COLO668 (cell line): Measurements from ENCODE around the gene RUNX3.

Source experiments
- DNase-seq: peaks from one replicate; lab custom pipeline; 2025; ENCODE audit not compliant: unreplicated experiment; lab: John Stamatoyannopoulos, UW

RUNX3 gene

DNA sequence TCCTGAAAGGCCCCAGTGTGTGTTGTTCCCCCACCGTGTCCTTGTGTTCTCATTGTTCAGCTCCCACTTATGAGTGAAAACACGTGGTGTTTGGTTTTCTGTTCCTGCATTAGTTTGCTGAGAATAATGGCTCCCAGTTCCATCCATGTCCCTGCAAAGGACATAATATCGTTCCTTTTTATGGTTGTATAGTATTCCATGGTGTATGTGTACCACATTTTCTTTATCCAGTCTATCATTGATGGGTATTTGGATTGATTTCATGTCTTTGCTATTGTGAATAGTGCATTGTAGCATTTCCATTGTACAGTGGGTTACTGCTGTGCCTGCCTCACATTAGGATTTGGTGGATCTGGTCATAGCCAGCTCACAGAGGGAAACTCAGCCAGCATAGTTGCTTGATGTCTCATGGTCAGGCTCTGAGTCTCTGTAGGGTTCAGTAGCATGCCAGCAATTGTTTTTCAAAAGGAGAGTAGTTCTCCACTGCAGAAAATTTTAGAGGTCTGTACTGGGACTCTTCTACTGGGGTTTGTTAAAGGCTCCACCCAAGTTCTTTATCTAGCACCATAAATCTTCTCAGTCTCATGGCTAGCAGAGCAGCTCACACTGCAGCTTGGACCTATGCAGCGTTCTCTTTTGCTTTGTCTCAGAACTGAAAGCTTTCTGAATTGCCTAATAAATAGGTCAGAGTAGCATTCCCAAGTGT is 41.0 kb downstream of the RUNX3 start:
- no peak for DNase-seq

- DNase-seq = no peak
Measured at GRCh38 chr1:24888061-24888970, 41.8 kb downstream of the RUNX3 start.

- DNase-seq = no peak
Measured at GRCh38 chr1:24886241-24886640, 43.8 kb downstream of the RUNX3 start.

DNA sequence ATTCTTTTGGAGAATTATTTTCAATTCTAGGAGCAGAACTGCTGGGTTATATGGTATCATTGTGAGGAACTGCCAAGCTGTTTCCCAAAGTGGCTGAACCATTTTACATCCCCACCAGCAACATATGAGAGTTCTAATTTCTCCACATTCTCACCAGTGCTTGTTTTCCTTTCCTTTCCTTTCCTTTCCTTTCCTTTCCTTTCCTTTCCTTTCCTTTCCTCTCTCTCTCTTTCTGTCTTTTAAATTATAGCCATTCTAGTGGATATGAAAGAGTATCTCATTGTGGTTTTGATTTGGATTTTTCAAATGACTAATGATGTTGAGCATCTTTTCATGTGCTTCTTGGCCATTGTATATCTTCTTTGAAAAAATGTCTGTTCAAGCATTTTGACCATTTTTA is 45.3 kb downstream of the RUNX3 start:
- no peak for DNase-seq

- DNase-seq = no peak
Measured at GRCh38 chr1:24881034-24881433, 49.0 kb downstream of the RUNX3 start.

- DNase-seq = no peak
Measured at GRCh38 chr1:24878775-24879742, 51.0 kb downstream of the RUNX3 start.

- DNase-seq = no peak
Measured at GRCh38 chr1:24878045-24878444, 52.0 kb downstream of the RUNX3 start.

GRCh38 chr1:24875991-24876506 is 54.0 kb downstream of the RUNX3 start:
- DNase-seq = no peak

GRCh38 chr1:24875257-24875656 is 54.8 kb downstream of the RUNX3 start:
- DNase-seq = no peak

DNA sequence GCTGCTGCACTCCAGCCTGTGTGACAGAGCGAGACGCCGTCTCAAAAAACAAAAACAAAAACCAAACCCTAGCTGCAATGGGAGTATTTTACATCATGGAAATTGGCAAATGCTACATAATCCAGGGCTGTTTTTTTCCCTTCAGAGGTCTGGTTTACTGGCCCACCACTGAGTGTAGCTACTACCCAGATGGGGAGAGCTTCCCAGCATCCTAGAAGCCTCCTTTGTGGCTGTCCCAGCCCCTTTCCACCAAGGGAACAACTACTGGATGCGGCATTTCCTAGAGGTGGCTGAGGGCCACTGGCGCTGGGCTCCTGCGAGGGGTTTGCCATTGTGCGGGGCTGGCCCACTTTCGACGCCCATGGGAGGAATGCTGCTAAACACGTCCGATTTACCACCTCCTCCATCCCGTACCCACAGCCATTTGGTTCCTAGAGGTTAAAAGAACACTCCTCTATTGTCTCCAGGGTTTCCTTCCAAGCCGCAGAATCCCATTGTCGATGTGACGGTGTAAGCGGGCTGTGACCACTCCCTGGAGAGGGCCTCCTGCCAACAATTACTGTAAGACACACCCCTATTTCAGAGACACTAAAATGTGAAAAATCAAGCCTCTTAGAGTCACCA is 55.4 kb downstream of the RUNX3 start:
- no peak for DNase-seq

GRCh38 chr1:24874056-24874455 is 56.0 kb downstream of the RUNX3 start:
- no peak for DNase-seq

DNA sequence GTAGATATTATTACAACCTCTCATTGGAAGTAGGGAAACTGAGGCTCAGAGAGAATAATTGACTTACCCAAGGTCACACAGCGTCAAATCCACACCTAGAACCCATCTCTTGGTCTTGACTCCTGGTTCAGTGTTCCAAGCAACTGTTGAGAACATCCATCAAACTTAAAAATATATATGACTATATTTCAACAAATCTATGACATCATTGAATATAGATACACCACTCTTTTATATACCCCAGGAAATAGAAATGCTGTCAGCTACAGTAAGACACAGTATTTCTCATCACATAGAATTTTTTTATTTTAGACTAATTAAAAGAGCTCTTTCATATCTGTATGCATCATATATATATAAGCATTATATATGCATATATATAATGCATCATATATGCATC is 56.9 kb downstream of the RUNX3 start:
- no peak for DNase-seq

DNA sequence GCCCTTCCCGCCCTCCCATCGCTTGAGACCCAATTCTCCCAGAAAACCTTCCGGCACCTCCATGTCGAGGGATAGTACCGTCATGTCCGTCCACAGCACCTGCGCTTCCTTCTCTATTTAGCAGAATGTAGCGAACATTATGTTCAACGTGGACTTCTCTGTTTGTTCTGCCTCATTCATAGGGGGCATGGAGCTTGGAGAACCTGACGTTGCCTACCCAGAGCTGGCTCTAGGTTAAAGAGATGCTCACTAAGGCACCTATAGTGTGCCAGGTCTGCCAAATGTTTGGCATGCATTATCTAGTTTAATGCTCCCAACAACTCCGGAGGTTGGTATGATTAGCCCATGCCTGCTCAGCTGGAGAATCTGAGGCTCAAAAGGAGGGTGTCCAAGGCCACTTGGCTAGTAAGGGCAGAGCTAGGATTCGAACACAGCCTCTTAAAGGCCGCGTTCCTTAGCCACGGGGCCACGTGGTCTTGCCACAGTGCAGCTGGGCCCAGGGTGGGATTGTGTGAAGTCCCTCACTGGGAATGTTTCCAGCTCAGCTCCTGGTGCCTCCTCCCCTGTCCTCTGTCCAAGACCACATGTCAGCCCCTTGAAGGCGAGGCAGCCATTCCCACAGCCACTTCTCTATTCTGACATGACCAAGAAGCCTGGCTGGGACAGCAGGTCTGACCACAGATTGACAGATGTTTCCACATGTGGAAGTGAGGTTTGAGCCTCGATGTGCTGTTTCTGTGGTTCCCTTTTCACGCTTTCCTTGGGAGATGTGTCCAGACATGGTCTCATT is 57.8 kb downstream of the RUNX3 start:
- DNase-seq = no peak

DNA sequence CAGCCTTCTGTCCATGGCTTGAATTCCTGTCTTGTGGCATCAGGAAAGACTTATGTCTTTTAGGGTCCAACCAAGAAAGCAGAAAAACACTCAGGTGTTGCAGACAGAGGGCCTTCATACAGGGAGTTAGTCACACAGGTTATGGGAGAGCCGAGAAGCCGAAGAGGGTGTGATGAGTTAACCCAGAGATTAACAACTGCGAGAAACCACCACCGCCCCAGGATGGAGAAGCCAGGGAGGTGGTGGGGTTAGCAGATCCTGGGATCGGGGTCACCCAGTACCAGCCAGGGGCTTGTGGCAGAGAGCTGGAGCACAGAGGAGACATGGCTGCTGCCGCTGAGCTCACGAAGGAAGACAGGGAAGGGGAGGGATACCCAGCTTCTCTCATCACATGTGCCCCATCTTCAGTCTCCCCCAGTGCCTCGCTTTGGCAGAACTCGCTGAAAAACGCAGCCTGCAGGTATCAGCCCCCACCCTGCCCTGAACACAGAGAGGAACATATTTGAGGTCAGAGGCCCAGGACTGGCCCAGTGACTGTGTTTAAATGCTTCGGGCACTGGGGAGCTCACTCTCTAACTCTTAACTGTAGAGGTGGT is 58.7 kb downstream of the RUNX3 start:
- no peak for DNase-seq

GRCh38 chr1:24870551-24871195 is 59.4 kb downstream of the RUNX3 start:
- no peak for DNase-seq

- DNase-seq = no peak
Measured at GRCh38 chr1:24868016-24868875, 61.8 kb downstream of the RUNX3 start.

- DNase-seq = no peak
Measured at GRCh38 chr1:24867084-24867870, 62.8 kb downstream of the RUNX3 start.
